GM18873 (cell line): ENCODE data around the gene PARN.
"Not testable (repeated sequence)": the region's sequence is repeated elsewhere in the genome, so short reads cannot be mapped to it uniquely, and the experiment has no call there.

Source experiments
- ATAC-seq: cut with Tn5 transposase; IDR thresholded peaks from one replicate; pipeline ENCODE4 v1.9.1; 2021; ENCODE audit warnings: mild to moderate bottlenecking, moderate library complexity, moderate number of reproducible peaks; ENCODE audit not compliant: unreplicated experiment, low FRiP score

PARN gene

GRCh38 chr16:14576532-14576931, 53.5 kb downstream of the PARN start:
- ATAC-seq = no peak

- ATAC-seq = no peak
Observed at GRCh38 chr16:14576069-14576468, 54.0 kb downstream of the PARN start.

- not testable (repeated sequence) for ATAC-seq
Observed at GRCh38 chr16:14574698-14575415, 55.2 kb downstream of the PARN start.

- no peak for ATAC-seq
Observed at GRCh38 chr16:14572535-14572934, 57.5 kb downstream of the PARN start.

- ATAC-seq = no peak
Observed at GRCh38 chr16:14569213-14569612, 60.8 kb downstream of the PARN start.

GRCh38 chr16:14566599-14566998, 63.5 kb downstream of the PARN start:
- ATAC-seq = no peak

- no peak for ATAC-seq
Observed at GRCh38 chr16:14565688-14566025, 64.4 kb downstream of the PARN start.

GRCh38 chr16:14564861-14565687, 65.0 kb downstream of the PARN start:
- no peak for ATAC-seq

GRCh38 chr16:14564323-14564722, 65.7 kb downstream of the PARN start:
- ATAC-seq = no peak

- no peak for ATAC-seq
Observed at GRCh38 chr16:14562691-14563491, 67.2 kb downstream of the PARN start.

GRCh38 chr16:14560523-14560922, 69.5 kb downstream of the PARN start:
- no peak for ATAC-seq

GRCh38 chr16:14559809-14560241, 70.2 kb downstream of the PARN start:
- ATAC-seq = no peak

GRCh38 chr16:14553447-14553846, 76.6 kb downstream of the PARN start:
- no peak for ATAC-seq

GRCh38 chr16:14549789-14550153, 80.3 kb downstream of the PARN start:
- no peak for ATAC-seq

GRCh38 chr16:14548933-14549788, 80.9 kb downstream of the PARN start:
- no peak for ATAC-seq

- ATAC-seq = no peak
Observed at GRCh38 chr16:14545346-14545884, 84.6 kb downstream of the PARN start.

GRCh38 chr16:14544846-14545245, 85.2 kb downstream of the PARN start:
- not testable (repeated sequence) for ATAC-seq

GRCh38 chr16:14539631-14540030, 90.4 kb downstream of the PARN start:
- ATAC-seq = no peak

- ATAC-seq = no peak
Observed at GRCh38 chr16:14539156-14539555, 90.9 kb downstream of the PARN start.

GRCh38 chr16:14538604-14539003, 91.5 kb downstream of the PARN start:
- ATAC-seq = no peak
